ENCODE data around the gene LDLRAD4. TPM values are rescaled to one million over a fixed set of nuclear protein-coding genes. Genes with fewer than 3 reads are reported as not detected.

Gene LDLRAD4
- 10 to 100 TPM; 23.9 to 38.3 (median 27.0) TPM for total RNA-seq

- DNase-seq (ENCODE audit: low spot score), result no peak
- ATAC-seq (ENCODE audit: low FRiP score), result peak; percentile 26
- no peak for TF ChIP-seq CTCF (IDR thresholded peaks at IDR 0.05)
Observed at GRCh38 chr18:13218368-13218991, at the start of gene LDLRAD4. LDLRAD4 (plus strand) TSS chr18:13218760.

GRCh38 chr18:13173578-13174145 lies 44.9 kb upstream of the LDLRAD4 start:
- DNase-seq (ENCODE audit: low spot score) (no peak), ATAC-seq (ENCODE audit: low FRiP score) (no peak)
- no peak for TF ChIP-seq CTCF (IDR thresholded peaks at IDR 0.05)

- no peak for DNase-seq (ENCODE audit: low spot score)
- no peak for TF ChIP-seq CTCF (IDR thresholded peaks at IDR 0.05)
- ATAC-seq (ENCODE audit: low FRiP score), result no peak
Observed at GRCh38 chr18:13175266-13175665, 43.3 kb upstream of the LDLRAD4 start.

GRCh38 chr18:13175754-13176210 lies 42.8 kb upstream of the LDLRAD4 start:
- DNase-seq (ENCODE audit: low spot score) (no peak), ATAC-seq (ENCODE audit: low FRiP score) (no peak)
- TF ChIP-seq CTCF (IDR thresholded peaks at IDR 0.05), result no peak

- no peak for TF ChIP-seq CTCF (IDR thresholded peaks at IDR 0.05)
- ATAC-seq (ENCODE audit: low FRiP score), result no peak
- DNase-seq (ENCODE audit: low spot score), result no peak
Observed at GRCh38 chr18:13176847-13177246, 41.7 kb upstream of the LDLRAD4 start.

- ATAC-seq (ENCODE audit: low FRiP score) (no peak), DNase-seq (ENCODE audit: low spot score) (no peak)
- no peak for TF ChIP-seq CTCF (IDR thresholded peaks at IDR 0.05)
Observed at GRCh38 chr18:13178197-13178596, 40.4 kb upstream of the LDLRAD4 start.

GRCh38 chr18:13178976-13179375 lies 39.6 kb upstream of the LDLRAD4 start:
- ATAC-seq (ENCODE audit: low FRiP score), result no peak
- no peak for TF ChIP-seq CTCF (IDR thresholded peaks at IDR 0.05)
- no peak for DNase-seq (ENCODE audit: low spot score)
